ENCODE results near the gene PRM1. TPM values are rescaled to one million over a fixed set of nuclear protein-coding genes. Genes with fewer than 3 reads are reported as not detected.

The PRM1 gene
- total and polyA plus RNA-seq, 2 experiments from 2014 or later = not detected

- peaks cover 2% of the 10 kb centered on the region for H3K4me1 ChIP-seq (ENCODE audit: low read depth)
- no peak overlapping the region for H3K27ac ChIP-seq
- no peak for DNase-seq (ENCODE audit: low read depth in 1 of 2, low spot score in 1 of 2)
- no peaks in the 10 kb centered on the region for H3K9me3 ChIP-seq (ENCODE audit: low read depth)
- TF ChIP-seq, protein P1, sequence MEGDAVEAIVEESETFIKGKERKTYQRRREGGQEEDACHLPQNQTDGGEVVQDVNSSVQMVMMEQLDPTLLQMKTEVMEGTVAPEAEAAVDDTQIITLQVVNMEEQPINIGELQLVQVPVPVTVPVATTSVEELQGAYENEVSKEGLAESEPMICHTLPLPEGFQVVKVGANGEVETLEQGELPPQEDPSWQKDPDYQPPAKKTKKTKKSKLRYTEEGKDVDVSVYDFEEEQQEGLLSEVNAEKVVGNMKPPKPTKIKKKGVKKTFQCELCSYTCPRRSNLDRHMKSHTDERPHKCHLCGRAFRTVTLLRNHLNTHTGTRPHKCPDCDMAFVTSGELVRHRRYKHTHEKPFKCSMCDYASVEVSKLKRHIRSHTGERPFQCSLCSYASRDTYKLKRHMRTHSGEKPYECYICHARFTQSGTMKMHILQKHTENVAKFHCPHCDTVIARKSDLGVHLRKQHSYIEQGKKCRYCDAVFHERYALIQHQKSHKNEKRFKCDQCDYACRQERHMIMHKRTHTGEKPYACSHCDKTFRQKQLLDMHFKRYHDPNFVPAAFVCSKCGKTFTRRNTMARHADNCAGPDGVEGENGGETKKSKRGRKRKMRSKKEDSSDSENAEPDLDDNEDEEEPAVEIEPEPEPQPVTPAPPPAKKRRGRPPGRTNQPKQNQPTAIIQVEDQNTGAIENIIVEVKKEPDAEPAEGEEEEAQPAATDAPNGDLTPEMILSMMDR (IDR thresholded peaks at IDR 0.05; ENCODE audit: low read depth, low read length) = no peak
- H3K27me3 ChIP-seq = no peaks in the 10 kb centered on the region
- H3K36me3 ChIP-seq = no peaks in the 10 kb centered on the region
- no peak overlapping the region for H3K4me3 ChIP-seq
Measured at GRCh38 chr16:11242658-11243057, 38.5 kb downstream of the PRM1 start.

GRCh38 chr16:11241480-11242204 lies 39.5 kb downstream of the PRM1 start:
- DNase-seq (ENCODE audit: low read depth in 1 of 2, low spot score in 1 of 2) = no peak
- Histone ChIP-seq H3K9me3 (ENCODE audit: low read depth) (no peaks in the 10 kb centered on the region), H3K27me3 (no peaks in the 10 kb centered on the region), H3K27ac (no peak overlapping the region), H3K4me3 (no peak overlapping the region), H3K4me1 (ENCODE audit: low read depth) (peaks cover 2% of the 10 kb centered on the region), H3K36me3 (no peaks in the 10 kb centered on the region)
- TF ChIP-seq, protein P1 (IDR thresholded peaks at IDR 0.05; ENCODE audit: low read depth, low read length) = no peak

GRCh38 chr16:11240636-11241473 lies 40.3 kb downstream of the PRM1 start:
- peaks cover 2% of the 10 kb centered on the region for H3K4me1 ChIP-seq (ENCODE audit: low read depth)
- TF ChIP-seq, protein P1 (IDR thresholded peaks at IDR 0.05; ENCODE audit: low read depth, low read length) = no peak
- no peak overlapping the region for H3K4me3 ChIP-seq
- no peak overlapping the region for H3K27ac ChIP-seq
- peak in 1 of 2 donors; percentile 46 for DNase-seq (ENCODE audit: low read depth in 1 of 2, low spot score in 1 of 2)
- no peaks in the 10 kb centered on the region for H3K9me3 ChIP-seq (ENCODE audit: low read depth)
- H3K27me3 ChIP-seq = no peaks in the 10 kb centered on the region
- no peaks in the 10 kb centered on the region for H3K36me3 ChIP-seq

- H3K9me3 ChIP-seq (ENCODE audit: low read depth) = no peaks in the 10 kb centered on the region
- no peaks in the 10 kb centered on the region for H3K27me3 ChIP-seq
- H3K36me3 ChIP-seq = no peaks in the 10 kb centered on the region
- DNase-seq (ENCODE audit: low read depth in 1 of 2, low spot score in 1 of 2) = no peak
- H3K27ac ChIP-seq = no peak overlapping the region
- TF ChIP-seq, protein P1 (IDR thresholded peaks at IDR 0.05; ENCODE audit: low read depth, low read length) = no peak
- no peak overlapping the region for H3K4me3 ChIP-seq
- peaks cover 2% of the 10 kb centered on the region for H3K4me1 ChIP-seq (ENCODE audit: low read depth)
Measured at GRCh38 chr16:11239644-11240632, 41.2 kb downstream of the PRM1 start.
